SK-N-SH (cell line): Measurements from ENCODE around the gene PAOX.

ENCODE experiments used
- CTCF ChIP-seq: fragments of 200-600 bp; sonication (generic); IDR thresholded peaks from 2 replicates; pipeline ENCODE4 v1.6.1; 2017; ENCODE audit warnings: antibody characterized with exemption, mild to moderate bottlenecking, moderate library complexity
- REST ChIP-seq: IDR thresholded peaks from 2 replicates; pipeline ENCODE4 v1.6.1; 2012; ENCODE audit warnings: mild to moderate bottlenecking, low read depth, low read length, moderate library complexity
- TAF1 ChIP-seq: IDR thresholded peaks from 2 replicates; pipeline ENCODE4 v1.6.1; 2012; ENCODE audit warnings: low read depth, mild to moderate bottlenecking, low read length, moderate library complexity, borderline replicate concordance

GRCh38 chr10:133343558-133343957 lies 35.5 kb upstream of the PAOX start:
- TF ChIP-seq CTCF (no peak), REST (no peak), TAF1 (no peak)
